Stimulated activated CD4-positive, alpha-beta T cell treated with anti-CD3 and anti-CD28 coated beads, Interleukin-4, amount 100 ng/mL, for 4 hours (primary cell): Measurements from ENCODE around the gene NTN1.

Experiments
- DNase-seq, 2 experiments: peaks; one replicate each; pipeline ENCODE4 v3.0.0-alpha.2; 2020

The NTN1 gene

DNA sequence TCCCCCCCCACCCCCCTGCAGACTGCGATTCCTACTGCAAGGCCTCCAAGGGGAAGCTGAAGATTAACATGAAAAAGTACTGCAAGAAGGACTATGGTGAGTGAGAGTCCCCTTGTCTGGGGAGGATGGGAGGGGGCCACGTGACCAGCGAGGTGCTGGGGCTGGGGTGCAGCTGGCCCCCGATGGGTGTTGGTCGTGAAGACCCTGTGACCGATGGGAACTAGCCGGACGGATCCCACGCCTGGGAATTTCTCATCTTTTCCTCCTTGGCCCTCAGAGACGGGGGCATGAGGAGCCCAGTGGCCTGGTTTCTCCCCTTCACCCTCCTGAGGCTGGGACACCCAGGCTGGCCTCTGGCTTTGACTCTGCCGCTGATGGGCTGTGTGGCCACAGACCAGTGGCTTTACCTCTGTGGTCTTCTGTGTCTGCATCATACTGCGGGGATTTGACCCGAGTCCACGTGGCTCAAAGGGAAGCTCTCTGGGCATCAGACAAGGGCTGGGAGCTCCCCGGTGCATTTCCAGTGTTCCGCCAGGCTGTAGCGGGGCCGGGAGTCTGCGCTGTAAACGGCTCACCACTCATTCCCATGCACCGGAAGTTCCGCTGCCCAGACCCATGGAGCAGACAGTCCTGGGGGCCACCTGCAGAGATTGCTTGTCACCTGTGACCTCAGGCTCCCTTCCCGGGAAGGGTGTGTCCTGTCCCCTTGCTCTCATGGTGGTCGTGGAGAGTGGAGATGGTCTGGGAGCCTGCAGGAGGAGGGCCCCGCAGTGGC is 200.0 kb downstream of the NTN1 start:
- no peak for DNase-seq

DNA sequence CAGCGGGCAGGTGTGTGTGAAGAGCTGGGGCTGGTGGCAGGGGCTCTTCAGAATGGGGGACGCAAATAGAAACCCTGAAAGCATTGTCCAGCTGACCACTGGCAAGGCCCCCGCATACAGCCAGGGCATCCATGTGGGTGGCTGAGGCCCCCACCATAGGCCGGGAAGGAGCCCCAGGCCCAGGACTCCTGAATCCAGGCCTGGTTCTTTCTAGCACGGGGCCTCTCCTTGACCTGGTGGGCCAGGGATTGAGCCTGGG is 200.5 kb downstream of the NTN1 start:
- DNase-seq, result no peak

DNA sequence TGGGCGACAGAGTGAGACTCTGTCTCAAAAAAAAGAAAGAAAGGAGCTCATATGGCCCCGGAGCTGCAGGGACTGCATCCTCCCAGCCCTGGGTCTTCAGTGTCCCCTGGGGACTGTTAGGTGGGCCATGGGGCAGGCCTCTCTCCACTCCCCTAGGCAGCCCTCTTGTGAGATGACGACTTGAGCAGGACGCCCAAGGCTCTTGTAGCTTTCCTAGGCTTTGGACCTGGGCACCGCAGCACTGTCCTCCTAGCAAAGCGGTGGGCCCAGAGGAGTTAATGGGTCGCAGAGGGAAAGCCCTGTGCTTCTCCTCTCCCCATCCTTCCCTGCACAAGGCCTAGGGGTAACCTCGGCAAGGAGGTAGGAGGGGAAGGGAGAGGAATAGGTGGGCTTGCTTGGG is 202.2 kb downstream of the NTN1 start:
- no peak for DNase-seq

DNA sequence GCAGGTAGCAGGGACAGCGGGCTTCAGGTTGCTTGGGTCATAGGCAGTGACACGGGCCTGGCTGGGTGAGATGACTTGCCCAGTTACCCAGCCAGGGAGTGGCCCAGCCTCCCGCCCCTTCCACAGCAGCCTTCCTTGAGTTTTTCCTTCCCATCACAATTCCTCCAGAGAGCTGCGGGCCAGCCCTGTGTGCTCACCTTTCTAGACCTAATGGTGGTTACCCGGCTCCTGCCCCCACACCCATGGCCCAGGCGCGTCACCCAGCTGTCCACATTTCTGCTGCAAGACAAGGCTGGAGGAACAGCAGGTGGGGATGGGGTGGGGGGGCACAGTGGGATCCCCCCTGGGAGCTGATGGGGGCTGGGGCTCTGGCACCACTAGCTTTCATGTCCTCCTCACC is 203.2 kb downstream of the NTN1 start:
- DNase-seq, result no peak

DNA sequence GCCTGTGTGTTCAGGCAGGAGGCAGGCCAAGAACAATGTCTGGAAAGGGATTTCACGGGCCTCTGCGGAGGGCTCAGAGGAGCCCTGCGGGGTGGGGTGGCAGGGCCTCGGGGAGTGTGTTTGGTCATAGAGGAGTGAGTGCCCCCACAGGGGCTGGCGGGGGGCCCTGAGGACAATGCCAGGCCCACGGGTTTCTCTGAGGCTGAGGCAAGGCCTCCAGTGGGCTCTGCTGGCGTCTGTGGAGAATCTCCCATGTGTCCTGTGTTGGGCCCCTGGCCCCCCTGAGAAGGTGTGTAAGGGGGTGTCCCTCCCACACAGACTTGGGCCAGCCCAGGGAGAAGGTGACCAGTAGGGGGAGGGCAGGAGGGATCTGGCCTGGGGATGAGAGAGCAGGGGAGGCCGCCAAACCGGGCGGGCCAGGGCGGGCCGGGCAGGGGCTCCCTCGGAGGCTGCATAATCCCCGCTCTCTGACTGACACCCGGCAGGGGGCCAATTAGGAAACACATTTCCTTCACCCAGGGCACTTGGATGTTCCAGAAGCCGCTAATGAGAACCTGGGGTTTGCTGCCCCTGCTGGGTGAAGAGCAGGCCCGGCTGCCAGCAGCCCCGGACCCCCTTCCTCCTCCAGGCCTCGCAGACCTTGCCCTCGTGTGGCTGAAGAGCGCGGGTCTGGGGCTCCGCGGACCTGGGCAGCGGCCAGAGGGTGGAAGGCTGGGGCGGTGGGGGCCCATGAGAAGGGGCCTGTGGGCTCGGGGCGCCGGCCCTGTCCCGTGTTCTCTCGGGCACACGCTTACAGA is 204.2 kb downstream of the NTN1 start:
- DNase-seq, result no peak

DNA sequence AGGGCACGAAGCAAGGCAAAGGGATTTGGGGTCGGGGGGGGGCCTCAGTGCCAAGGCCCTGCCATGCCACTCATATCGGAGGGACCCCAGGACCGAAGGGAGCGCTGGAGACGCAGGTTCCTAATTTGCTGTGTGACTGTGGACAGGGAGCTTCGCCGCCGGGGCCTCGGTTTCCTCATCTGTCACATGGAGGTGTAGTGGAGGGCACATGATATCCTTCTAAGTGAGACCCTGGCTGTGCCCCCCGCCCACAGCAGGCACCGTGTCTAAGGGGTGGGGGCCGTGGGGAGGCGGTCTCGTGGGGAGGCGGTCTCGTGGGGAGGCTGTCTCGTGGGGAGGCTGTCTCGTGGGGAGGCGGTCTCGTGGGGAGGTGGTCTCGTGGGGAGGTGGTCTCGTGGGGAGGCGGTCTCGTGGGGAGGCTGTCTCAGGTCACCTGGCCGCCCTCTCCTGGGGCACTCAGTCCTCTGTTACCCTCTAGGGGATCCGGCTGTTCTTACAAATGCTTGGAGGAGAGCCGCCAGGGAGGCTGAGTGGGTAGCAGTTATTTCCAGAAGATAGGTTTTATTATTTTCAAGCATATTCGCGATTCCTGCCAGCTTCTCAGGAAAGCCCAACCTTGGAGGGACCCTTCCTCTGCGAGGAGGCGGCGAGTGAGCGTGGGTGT is 205.0 kb downstream of the NTN1 start:
- DNase-seq, result no peak

DNA sequence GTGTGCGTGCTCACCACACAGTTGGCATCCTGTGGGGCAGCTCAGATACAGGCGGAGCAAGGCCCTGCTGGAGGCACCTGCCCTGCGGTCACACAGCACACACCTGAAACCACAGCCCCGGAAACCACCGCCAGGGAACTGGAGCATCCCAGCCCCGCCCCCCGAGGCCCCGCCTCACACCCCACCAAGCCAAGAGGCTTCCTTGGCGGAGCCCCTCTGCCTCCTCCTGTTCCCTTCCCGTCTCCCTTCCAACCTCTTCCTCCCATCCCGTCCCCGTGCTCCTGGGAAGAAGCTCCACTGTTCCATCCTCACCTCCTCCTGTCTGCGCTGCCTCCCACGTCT is 205.5 kb downstream of the NTN1 start:
- peak in 1 of 2 experiments; percentile 19 for DNase-seq

DNA sequence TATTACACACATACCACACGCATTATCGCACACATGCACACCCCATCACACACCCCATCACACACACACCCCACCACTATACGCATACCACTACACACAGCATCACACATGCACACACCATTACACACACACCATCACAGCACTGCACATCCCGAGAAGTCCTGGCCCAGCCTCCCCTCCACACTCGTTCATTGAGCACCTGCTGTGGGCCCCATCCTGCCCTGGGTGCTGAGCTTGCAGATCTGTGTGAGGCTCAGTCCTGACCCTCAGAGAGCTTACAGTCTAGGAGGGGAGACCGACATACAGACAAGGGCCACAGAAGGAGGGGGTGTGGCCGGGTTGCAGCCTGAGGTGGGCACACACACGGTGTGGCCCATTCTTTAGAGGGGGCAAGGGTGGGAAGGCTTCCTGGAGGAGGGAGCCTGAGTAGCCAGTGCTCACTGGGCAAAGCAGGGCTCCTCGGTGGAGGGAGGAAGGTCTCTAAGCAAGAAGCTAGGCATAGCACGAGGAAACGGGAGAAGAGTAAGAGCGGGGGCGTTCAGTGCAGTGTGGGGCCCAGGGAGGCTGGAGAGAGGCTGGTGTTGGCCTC is 206.6 kb downstream of the NTN1 start:
- no peak for DNase-seq

DNA sequence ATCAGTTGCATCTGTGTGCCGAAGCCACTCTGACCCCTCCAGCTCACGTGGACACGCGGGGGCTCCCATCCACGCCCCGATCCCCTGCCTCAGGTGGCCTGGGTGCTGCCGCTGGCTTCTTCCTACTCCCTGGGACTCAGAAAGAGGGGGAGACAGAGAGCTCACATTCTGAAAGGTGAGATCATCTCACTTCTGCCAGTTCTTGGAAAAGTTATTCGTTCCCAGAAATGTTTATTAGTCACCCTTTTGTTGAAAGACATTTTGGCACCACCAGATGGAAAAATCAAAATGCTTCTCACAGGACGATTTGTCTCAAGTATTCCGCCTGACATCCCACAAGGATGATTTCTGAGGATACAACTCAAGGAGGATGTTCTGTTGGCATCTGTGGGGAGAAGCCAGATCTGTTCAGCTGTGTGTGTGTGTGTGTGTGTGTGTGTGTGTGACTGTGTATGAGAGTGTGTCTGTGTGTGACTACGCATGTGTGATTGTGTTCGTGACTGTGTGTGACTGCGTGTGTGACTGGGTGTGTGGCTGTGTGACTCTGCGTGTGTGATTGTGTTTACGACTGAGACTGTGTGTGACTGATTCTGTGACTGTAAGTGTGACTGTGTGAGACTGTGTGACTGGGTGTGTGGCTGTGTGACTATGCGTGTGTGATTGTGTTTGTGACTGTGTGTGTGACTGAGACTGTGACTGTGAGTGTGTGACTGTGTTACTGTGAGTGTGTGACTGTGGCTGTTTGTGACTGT is 207.3 kb downstream of the NTN1 start:
- no peak for DNase-seq

DNA sequence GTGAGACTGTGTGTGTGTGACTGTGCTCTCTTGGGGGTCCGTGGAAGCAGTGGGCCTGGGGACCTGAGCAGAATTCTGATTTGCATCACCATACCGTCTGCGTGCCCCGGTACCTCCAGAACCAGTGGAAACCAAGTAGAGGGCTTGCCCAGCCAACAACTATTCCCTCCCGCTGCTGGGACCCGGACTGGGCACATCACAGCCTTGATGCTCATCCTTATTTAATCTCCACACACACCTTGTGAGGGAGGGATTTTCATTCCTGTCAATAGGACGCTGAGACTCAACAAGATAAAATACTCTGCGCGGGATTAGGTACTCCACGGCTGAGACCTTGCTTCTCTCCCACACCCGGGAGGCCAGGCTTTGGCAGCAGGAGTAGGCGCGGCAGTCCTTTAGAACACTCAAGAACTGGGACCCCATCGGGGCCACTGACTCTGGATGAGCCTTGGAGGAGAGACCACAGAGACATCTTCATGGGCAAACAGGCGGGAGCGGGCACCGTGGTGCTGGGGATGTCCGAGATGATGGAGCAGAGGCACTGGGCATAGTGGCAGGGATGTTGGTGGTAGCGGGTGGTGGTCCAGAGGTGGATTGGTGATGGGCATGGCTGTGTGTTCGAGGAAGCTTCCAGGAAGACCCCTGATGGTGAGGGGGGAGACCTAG is 208.0 kb downstream of the NTN1 start:
- no peak for DNase-seq

DNA sequence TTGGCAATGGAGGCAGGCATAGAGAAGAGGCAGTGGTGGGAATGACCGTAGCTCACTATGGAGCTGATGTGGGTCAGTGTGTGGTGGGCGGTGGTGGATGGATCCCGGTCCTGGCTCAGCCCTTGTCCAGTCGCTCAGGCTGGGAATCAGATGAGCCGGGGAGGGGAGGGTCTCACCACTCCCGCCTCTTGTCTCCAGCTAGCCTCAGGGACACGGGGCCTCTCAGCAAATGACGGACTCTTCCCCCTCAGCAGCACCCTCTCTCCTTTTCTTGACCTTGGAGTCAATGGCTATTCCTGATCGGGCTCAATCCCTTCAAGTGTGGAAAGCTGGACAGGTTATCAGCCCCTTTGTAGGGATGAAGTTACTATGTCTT is 208.5 kb downstream of the NTN1 start:
- DNase-seq, result no peak

DNA sequence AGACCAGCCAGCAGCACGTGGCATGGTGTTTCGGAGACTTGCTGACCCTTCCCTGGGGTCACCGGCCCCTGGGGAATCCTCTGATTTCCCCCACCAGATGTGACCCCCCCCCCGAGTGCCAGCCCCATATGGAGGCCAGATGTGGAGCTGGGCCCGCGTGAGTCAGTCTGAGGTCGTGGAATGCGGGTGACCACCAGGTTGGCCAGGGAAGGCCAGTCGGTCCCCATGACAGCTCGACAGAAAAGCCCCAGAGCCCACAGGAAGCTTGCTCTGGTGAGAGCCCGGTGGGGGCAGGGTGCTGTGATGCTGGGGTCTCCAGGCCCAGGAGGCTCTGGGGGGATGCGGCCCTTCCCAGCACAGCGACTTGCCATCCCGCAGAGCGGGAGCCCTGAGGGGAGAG is 209.0 kb downstream of the NTN1 start:
- DNase-seq, result no peak

DNA sequence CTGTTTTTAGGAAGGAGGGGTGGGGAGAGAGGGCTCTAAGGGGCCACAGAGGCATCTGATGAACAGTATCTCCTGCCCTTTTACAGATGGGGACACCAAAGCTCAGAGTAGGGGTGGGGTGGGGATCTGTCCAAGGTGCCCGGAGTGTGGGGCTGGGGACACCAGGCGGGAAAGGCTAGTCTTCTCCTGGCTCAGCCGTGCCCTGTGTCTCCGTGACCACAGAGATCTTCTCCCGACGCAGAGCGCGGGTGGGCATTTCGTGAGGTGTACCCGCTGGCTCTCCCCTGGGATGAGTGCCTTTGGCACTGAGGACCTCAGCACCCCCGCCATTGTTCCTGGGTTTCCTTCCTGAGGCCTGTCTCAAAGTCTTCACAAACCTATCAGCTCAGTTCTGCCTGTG is 209.6 kb downstream of the NTN1 start:
- no peak for DNase-seq

DNA sequence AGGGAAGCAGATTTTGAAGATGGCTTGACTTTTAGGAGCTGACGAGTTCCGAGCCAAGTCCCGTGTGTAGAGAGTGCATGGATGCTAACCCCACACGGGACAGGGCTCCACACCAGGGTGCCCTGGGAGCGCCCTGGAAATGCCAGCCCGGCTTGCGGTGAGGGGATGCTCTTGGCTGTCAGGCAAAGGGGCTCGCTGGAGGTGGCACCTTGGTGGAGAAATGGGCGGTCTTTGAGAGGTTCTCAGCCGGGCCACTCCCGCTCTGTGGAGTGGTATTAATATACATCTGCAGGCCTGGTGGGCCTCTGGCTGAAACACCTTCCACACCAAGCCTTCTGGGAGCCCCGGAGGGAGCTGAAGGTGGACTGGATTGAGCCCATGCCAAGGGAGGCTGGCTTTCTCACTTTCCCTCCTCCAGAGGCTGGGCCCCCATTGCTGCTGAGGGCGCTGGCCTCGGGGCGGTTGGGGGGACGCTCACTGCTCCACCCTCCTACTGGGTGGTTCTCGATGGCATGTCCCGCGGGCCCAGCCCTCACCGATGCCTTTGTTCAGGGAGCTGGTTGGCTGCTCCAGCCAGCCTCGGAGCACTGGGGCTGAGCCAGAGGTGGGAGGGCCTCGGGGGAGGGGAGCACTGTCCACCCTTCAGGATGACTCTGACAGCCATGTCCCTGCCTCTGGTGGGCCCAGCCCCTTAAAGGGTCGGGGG is 210.3 kb downstream of the NTN1 start:
- DNase-seq, result no peak

DNA sequence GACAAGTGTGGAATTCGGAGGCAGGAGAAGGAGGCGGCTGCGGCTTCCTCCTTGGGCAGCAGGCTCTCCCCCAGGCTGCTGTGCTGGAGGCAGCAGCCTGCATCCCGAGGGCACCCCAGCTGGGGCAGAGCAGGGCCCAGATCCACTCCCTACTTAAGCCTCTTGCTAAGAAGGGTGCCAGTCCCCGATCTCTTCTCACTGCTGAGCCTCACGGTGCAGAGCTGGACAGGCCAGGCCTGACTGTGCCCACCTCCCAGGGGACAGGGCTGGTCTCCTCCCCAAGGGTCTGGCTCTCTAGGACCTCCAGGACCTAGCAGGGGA is 210.8 kb downstream of the NTN1 start:
- no peak for DNase-seq

DNA sequence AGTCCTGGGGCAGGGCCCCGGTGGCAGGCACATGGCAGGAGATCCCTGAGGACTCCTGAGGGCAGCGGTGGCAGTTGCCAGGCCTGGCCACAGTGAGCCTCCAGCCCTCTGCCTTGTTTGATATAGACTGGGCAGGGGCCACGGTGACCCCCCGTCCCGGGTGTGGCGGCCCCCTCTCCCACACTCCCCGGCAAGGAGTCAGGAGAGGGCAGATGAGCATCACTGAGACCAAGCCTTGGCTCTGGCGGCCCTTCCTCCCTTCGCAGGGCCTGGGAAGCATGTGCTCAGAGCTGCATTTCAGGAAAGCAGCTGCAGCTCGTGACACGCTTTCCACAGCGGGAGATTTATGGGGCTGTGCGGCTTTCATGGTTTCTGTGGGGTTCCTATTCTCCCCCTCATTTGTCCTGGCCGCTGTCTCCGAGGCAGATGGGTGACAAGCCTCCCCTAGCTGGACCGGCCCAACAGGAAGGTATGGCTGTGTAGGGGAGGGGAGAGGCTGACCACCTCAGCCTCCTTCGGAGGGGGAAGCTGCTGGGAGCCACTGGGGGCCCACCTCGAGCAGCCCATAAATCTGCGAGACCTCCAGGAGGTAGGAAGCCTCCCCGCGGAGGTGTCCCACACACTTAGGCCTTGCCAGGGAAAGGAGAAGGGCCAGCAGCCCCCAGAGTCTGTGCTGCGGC is 211.4 kb downstream of the NTN1 start:
- no peak for DNase-seq

DNA sequence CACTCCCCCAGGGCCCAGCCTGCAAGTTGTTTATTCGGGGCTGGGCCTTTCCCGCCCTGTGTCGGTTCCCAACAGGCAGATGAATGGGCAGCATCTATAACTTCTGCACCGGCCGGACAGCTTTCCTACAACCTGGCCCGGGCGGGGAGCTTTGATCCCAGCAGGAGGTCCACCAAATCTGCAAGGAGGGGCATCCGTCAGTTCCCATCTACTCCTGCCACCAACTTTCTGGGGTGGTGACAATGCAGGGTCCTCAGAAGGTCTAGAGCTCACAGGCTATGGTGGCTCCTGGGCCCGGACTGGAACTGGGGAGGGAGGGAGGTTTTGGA is 211.9 kb downstream of the NTN1 start:
- DNase-seq, result no peak

DNA sequence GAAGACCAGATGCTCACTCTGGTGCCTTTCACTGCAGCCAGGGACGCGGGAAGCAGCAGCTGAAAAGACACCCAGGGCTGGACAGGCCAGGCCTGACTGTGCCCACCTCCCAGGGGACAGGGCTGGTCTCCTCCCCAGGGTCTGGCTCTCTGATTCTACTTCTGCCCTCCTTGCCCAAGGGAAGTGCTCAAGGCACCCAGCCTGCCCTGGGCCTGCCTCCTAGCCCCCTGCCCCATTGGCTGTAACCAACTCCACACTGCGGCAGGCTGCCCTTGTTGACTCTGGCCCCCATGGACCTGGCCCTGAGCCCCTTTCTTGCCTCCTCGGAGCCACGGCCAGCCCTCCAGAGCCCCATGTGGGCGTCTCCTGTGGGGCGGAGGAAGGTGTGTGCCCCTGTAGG is 212.5 kb downstream of the NTN1 start:
- DNase-seq, result no peak

DNA sequence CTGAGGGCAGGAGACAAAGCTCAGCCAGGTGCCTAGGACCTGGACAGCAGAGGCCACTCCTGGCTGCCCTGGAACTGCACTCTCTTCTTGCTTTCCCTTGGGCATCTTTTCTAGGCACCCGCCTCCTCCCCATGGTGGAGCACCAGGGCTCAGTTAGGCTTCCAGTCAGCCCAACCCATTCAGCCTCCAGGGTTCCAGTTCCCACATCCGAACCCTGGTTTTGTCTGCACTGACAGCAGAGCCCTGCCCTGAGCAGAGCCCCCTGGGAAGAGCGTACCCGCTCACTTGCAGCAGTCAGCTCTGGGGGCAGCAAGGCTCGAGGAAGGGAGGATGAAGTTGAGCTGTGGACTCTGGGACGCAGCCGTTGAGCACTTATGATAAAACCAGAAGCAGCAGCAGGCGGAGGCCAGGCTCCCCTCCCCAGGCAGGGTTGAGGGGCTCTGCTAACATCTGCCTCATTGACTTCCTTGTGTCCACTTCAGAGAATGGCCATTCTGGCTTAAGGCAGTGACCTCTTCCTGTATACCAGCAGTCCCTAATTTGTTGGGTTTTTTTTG is 213.2 kb downstream of the NTN1 start:
- DNase-seq, result no peak

DNA sequence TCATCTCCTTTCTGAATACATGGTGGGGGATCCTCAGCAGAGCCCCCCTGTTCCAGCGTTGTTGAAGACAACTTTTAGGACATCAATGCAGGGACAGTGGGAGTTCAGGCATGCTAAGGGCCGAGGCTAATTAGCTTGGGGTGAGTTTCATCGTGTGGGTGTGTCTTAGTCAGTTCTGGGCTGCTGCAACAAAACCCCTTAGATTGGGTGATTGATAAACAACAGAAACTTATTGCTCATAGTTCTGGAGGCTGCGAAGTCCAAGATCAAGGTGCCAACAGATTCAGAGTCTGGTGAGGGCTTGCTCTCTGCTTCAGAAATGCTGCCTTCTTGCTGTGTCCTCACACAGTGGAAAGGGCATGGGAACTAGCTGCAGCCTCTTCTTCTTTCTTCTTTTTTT is 214.0 kb downstream of the NTN1 start:
- DNase-seq, result no peak

DNA sequence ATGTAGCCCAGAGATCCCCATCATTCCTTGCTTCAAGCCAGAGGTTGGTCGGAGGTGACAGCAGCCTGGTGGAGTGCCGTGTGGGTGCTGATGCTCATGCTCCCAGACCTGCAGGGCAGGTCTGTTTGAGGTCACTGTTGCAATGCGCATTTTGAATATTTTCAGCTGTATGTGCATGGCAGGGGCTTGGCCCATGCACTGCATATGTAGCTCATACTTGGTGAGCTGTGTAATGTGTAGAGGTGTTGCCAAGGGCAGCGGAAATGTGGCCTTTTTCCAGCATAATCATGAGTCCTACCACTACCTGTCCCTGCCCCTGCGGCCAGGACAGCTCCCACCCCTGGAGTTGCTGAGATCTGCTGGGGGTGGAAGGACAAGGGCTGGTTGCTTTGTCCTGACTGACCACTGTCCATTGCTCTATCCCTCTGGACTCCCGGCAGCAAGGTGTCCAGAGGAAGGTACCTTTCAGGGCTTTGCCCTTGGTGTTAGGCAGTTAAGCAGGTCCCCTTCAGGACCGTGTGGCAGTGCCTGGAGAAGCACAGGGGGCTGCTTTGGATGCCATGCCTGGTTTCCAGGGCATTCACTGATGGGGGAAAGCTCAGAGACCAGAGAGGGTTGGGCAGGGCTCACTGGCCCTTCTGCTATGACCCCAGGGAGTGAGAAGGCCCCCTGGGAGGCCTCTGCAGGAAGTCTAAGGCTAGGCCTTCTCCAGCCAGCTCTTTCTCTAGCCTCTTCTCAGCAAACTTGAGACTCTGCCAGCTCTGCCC is 215.2 kb downstream of the NTN1 start:
- no peak for DNase-seq
